Right lobe of liver (tissue), 4 donors: ENCODE results near the gene TFF3.

Experiments used
- CTCF ChIP-seq, 4 donors: fragments of 200-600 bp in 3 of 4; fragments of 450-650 bp in 1 of 4; IDR thresholded peaks; one replicate each; pipeline versions ENCODE4 v1.5.1 to v1.8.0; 2016 to 2022; ENCODE audit warnings: antibody characterized with exemption in 4 of 4, mild to moderate bottlenecking in 2 of 4
- POLR2A ChIP-seq: fragments of 450-650 bp; IDR thresholded peaks from one replicate; pipeline ENCODE4 v1.6.1; 2017; ENCODE audit warnings: antibody characterized with exemption, mild to moderate bottlenecking
- donor health status: DM: no; HTN: no; CAD: no.
- donor health status: DM: no; HTN: no; CAD: no.
- donor health status: DM: no; HTN: yes; CAD: no.

- TF ChIP-seq CTCF (IDR thresholded peaks at IDR 0.05) (no peak), POLR2A (no peak)
These were observed 28.8 kb upstream of the TFF3 start for GRCh38 chr21:42343963-42344510.
